NCI-H1092 (cell line): ENCODE results near the gene SPATA2.

Source experiments
- DNase-seq: peaks from one replicate; lab custom pipeline; 2025; lab: John Stamatoyannopoulos, UW

Gene SPATA2

DNA sequence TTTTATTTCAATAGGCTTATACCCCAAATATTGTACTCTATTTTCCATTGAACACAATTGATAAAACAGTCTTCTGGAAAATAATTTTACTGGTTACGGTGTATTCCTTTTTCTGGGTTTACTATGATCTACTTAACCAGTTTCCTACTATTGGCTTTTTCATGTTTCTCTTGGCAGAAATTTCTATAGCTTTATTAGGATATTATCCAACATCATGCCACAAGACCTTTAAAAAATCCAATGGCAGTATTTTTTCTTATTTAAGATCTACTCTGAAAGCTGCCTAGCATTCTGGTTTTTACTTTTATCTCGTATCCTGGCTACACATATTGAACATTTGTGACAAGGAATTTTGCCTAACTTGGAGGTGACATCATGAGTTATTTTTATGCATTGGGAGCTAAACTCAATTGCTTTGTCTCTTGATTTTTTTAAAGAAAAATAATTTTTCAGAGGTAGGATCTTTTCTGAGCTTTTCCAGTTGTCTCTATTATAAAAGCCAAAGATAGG, 57.2 kb downstream of the SPATA2 start:
- no peak for DNase-seq

DNA sequence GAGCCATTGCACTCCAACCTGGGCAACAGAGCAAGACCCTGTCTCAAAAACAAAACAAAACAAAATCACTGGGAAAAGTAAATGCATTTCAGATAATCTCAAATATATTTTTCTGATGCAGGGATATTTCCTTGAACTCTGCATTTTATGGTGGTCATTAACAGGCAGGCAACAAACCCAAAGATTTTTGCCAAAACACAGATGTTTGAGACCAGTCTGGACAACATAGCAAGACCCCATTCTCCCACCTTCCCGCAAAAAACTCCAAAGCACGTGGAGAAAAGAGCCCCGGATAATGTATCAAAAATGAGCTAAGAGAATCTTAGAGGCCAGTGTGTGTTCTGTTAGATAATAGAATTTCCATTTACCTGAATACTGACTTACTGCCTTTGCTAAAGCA, 58.4 kb downstream of the SPATA2 start:
- no peak for DNase-seq

DNA sequence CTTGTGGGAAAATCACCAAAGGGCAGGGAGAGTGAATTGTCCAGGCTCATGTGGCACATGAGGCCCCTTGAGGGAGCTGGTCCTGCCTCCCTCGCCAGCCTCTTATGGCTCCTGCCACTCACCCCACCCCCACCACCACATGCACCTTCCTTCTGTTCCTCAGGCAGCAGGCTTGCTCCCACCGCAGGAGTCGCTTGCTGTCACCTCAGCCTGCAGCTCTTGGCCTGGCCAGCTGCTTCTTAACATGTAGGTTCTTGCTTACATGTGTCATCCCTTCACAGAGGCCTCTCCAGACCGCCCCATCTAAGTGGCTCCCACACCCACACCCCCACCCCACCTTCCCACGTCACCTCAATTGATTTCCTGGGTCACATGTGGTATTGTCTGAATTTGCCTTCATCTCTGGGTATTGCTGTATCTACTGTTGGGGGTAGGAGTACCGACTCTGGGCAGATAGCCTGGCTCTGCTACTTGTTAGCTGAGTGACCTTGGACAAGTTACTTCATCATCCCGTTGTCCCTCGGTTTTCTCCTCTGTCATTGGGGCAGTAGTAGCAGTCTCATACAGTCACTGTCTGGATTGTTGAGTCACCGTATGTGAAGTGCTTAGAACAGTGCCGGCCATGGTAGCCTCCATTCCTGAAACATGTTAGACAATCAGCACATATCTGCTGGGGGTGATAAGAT, 61.0 kb downstream of the SPATA2 start:
- DNase-seq: no peak

DNA sequence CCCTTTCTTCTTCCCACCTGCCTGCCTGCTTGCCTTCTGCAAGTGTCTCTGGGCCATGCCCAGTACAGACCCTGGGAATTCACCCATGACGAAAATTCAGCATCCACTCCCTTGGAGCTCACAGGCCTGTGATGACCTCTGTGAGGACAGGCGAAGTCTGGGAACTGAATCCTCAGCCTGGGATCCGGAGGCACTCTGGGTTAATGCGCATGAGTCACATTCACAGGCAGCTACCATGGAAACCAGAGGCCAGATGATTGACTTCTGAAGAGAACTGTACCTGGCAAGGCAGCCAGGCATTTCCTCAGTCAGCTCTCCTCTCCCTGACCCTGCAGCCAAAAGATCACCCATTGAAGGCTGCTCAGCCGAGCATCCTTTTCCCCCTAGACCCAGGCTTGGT, 61.7 kb downstream of the SPATA2 start:
- no peak for DNase-seq
